ENCODE measurements around the gene WDR54. TPM values are rescaled to one million over a fixed set of nuclear protein-coding genes. Genes with fewer than 3 reads are reported as not detected.
"Not testable (repeated sequence)": the region's sequence is repeated elsewhere in the genome, so short reads cannot be mapped to it uniquely, and the experiment has no call there.

Gene WDR54
- total RNA-seq, 1 experiment from 2014 or later, result 40.0 TPM

DNA sequence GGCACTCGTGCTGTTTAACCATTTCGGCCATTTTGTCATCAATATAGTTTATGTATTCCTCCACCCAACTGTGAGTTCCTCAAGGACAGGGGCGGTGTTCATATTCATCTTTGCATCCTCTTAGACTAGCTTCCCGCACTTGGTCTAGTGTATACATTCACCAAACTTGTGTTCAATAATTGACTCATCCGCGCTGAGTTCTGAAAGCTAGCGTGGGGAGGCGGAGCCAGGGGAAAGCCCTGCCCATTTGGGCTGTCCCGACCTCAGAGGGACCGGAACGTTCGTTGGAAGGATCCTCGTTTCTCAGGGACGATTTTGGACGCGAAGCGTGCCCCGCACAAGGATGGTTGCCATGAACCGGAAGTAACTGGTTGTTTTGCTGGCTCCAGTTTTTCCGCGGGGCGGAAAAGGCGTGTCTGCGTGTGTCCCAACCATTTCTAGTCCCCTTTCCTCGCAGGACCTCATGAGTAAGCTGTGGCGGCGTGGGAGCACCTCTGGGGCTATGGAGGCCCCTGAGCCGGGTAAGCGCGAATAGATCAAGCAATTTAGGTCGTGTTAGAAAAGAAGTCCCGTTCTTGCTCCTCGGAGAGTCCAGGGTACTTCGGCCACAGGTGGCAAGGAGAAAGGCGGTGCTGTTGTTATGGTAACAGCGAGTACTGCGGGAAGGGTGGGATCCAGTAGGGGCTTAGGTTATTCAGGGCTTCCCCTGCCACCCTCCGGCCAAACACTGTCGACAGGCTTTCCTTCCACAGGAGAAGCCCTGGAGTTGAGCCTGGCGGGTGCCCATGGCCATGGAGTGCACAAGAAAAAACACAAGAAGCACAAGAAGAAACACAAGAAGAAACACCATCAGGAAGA lies 33.4 kb downstream of the WDR54 start, which contains the start of gene INO80B:
Gene INO80B (plus strand): TSS at position 434 of the 858 bp plus-strand sequence. CDS start 30 bp downstream, at position 464.
- peak; percentile 97 for DNase-seq (ENCODE audit: low read depth)

DNA sequence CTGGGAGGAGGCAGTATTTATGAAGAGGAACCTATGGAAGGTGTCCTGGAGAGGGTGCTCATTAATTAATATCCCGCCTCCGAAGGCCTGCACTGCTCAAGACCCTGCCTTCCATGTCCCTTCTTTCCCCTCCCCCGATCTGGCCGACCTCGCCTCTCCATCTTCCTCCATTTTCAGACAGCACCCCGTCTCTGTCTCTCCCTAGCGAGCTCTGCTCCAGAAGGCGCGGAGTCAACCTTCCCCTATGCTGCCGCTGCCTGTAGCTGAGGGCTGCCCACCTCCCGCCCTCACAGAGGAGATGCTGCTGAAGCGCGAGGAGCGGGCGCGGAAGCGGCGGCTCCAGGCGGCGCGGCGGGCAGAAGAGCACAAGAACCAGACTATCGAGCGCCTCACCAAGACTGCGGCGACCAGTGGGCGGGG lies 35.6 kb downstream of the WDR54 start:
- DNase-seq (ENCODE audit: low read depth), result no peak

DNA sequence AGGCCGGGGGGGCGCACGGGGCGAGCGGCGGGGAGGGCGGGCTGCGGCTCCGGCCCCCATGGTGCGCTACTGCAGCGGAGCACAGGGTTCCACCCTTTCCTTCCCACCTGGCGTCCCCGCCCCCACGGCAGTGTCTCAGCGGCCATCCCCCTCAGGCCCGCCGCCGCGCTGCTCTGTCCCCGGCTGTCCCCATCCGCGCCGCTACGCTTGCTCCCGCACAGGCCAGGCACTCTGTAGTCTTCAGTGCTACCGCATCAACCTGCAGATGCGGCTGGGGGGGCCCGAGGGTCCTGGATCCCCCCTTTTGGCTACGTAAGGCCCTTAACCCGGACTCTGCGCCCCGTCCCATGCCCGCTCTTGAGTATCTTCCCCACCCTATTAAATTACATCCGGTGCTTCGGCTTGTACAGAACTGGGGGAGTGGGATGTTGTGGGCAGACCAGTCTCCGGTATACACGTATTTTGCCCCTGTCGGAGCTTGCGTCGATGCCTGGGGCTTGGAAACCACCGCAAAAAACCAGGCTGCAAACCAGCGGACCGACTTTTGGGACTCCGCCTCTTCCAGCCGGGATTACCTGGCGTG lies 36.1 kb downstream of the WDR54 start:
- no peak for DNase-seq (ENCODE audit: low read depth)

DNA sequence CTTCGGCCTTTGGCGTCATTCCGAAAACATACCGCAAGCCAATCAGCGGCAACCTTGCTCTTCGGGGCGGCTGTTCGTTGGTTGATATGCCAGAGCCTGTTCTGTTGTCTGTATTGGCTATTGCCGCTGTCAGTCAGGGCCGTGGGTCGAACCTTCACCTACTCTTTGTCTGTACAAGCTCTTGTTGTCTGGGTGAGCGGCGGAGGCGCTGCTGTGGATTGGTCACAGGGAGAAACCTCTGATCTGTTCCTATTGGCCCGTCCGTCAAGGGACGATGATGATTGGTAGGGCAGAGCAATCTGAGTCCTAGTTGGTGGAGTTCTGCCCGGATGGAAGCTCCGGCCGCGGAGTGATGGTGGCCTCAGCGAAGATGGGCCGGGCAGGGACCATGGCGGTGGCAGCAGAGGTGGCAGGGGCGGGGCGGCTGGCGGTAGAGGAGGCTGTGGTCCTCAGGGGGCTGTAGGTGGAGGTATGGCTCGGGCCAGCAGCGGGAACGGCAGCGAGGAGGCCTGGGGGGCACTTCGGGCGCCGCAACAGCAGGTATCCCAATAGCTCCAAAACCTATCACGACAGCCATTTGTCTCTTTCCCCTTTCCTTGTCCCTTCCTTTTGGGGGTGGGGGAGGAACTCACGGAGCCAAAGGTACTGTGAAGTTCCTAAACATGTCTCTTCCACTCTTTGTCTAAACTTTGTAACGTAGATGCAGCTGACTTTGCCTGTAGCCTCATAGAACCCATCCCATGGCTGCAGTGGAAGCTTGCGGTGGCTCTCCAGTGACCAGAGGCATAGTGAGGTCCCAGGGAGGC lies 36.8 kb downstream of the WDR54 start, which contains the start of gene WBP1:
Gene WBP1 (plus strand): TSS at position 307 of the 806 bp plus-strand sequence. CDS start 165 bp downstream, at position 472.
- DNase-seq (ENCODE audit: low read depth), result peak; percentile 100

DNA sequence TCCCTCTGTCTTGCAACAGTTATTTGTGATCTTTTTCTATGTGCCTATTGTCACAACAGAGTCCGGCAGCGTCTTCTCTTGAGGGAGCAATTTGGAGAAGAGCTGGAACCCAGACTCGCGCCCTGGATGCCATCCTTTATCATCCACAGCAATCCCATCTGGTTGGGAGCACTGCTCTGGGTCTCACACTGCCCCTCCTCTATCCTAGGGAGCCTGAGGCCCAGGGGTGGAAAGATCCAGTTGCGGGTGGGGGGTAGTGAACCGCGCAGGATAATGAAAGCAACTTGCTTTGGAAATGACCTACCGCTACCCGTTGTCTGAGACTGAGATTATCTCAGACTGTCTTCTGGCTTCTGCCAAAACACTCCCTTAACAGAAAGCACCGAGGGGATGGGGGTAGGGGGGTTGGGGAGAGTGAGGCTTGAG lies 37.4 kb downstream of the WDR54 start:
- DNase-seq (ENCODE audit: low read depth), result no peak

DNA sequence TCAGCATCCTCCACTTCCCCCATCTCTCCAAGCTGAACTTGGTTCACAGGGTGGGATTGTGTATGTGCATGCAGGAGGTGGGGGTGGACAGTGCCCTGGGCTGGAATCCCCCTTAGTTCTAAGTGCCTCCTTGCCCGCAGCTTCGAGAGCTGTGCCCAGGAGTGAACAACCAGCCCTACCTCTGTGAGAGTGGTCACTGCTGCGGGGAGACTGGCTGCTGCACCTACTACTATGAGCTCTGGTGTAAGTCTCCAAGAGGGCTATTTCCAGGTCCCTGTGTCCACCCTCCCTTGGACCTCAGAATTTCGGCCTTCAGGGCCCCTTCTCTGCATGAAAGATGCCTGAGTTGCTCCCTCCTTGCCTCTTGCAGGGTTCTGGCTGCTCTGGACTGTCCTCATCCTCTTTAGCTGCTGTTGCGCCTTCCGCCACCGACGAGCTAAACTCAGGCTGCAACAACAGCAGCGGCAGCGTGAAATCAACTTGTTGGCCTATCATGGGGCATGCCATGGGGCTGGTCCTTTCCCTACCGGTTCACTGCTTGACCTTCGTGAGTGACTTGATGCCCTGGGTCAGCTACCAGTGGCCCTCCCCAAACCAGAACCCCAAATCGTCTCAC lies 38.1 kb downstream of the WDR54 start:
- not testable (repeated sequence) for DNase-seq (ENCODE audit: low read depth)

DNA sequence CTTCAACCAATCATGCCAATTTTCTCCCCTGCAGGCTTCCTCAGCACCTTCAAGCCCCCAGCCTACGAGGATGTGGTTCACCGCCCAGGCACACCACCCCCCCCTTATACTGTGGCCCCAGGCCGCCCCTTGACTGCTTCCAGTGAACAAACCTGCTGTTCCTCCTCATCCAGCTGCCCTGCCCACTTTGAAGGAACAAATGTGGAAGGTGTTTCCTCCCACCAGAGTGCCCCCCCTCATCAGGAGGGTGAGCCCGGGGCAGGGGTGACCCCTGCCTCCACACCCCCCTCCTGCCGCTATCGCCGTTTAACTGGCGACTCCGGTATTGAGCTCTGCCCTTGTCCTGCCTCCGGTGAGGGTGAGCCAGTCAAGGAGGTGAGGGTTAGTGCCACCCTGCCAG lies 38.7 kb downstream of the WDR54 start:
- DNase-seq (ENCODE audit: low read depth), result not testable (repeated sequence)

DNA sequence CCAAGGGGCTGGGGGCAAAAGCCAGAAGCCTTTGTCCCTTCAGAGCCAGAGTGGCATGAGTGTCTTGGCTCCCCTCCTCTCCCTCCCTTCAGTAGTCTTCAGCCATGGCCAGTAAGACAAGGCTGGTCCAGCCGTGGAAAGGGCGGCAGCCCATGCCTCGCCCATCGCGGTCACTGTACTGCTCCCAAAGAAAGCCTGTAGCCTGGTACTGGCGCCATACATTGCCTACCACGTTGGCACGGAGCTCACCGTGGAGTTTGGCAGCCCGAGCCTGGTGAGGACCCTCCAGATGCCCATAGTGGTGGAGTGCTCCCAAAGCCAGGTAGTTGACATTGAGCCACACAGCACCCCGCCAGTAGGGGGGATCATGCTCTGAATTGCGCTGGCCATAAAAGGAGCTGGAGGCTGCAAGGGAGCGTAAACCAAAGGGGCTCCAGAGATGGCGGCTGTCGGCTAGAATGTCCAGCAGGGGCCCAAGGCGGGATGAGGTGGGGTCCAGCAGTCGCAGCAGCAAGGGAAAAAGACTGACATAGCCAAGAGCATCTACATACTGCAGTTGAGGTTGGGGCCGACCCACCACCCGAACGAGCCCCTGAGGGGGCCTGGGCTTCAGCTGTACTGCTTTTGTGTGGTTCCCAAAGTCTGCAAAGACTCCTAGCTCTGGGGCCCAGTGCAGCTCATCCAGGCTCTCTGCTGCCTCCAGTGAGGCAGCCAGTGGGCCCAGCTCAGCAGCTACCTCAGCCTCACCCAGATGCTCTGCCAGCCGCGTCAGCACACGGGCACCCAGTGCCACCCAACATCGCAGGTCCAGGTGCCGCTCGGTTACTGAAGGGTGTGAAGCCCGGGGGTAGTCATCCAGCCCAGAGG lies 39.9 kb downstream of the WDR54 start:
- DNase-seq (ENCODE audit: low read depth), result no peak

DNA sequence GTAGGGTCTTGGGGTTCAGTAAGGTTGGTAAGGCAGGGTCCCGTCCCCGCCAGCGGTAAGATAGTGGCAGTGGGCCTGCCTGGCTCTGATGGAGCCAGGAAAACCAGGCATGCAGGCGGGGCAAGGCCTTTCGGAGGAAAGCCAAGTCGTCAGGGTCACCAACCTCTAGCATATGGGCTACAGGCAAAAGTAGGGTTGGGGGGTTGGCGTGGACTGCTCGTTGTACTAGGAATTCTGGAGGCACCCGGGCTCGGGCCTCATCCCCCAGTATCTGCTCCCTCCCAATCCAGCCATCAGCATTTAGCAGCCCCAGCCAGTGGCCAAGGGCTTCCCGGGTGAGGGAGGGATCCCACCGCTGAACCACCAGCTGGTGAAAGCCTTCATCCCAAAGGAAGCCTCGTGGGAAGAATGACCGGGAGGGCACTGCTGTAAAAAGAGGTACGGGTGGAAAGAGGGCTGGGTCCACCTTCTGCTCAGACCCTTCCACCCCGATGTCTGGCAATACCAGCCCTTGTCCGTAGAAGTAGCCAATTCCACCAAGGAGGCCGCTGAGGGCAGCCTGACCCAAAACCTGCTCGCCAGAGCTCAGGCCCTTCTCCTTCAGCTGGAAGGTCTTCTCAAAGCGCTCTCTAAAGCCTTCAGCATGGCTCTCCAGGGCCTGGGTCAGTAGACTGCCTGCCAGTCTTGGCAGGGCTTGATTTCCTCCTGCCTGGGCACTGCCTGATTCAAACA lies 40.7 kb downstream of the WDR54 start:
- no peak for DNase-seq (ENCODE audit: low read depth)

DNA sequence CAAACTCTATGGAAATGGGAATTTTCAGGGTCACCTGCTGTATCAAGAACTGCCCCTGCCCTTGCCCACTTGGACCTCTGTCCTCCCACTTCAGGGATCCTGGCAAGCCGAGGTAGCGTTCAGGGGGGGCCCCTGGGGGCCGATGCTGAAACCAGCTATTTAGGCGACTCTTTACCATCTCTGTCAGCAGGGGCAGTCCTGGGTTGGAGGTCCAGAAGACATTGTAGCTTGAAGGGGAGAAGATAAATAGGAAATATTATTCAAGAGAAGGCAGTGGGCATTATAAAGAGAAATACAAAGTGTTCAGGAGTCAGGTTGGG lies 41.2 kb downstream of the WDR54 start:
- no peak for DNase-seq (ENCODE audit: low read depth)

DNA sequence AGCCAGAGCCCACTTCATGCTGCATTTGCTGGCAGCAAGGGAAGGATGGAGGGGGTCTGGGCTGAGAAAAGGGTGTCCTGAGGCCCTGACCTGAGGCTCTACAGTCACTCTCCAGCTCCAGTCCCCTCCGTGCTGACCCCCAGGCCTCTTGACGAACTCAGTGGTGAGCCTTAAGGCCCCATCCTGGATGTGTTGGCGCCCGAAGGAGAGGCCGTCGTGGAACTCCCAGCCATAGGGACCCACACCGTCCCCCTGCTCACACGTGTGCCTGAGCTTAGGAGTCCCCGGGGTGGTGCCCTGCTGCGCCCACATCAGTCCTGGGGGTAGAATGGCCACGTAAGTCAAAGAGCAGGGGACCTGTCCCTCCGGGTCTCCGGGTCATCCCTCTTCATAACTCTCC lies 42.9 kb downstream of the WDR54 start:
- DNase-seq (ENCODE audit: low read depth), result no peak

DNA sequence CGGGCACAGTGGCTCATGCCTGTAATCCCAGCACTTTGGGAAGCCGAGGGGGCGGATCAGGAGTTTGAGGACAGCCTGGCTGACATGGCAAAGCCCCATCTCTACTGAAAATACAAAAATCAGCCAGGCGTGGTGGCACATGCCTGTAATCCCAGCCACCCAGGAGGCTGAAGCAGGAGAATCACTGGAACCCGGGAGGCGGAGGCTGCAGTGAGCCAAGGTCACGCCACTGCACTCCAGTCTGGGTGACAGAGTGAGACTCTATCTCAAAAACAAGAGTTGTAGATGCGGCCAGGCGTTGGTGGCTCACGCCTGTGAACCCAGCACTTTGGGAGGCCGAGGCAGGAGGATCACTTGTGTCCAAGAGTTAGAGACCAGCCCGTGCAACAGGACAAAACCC lies 49.2 kb downstream of the WDR54 start:
- DNase-seq (ENCODE audit: low read depth), result not testable (repeated sequence)

DNA sequence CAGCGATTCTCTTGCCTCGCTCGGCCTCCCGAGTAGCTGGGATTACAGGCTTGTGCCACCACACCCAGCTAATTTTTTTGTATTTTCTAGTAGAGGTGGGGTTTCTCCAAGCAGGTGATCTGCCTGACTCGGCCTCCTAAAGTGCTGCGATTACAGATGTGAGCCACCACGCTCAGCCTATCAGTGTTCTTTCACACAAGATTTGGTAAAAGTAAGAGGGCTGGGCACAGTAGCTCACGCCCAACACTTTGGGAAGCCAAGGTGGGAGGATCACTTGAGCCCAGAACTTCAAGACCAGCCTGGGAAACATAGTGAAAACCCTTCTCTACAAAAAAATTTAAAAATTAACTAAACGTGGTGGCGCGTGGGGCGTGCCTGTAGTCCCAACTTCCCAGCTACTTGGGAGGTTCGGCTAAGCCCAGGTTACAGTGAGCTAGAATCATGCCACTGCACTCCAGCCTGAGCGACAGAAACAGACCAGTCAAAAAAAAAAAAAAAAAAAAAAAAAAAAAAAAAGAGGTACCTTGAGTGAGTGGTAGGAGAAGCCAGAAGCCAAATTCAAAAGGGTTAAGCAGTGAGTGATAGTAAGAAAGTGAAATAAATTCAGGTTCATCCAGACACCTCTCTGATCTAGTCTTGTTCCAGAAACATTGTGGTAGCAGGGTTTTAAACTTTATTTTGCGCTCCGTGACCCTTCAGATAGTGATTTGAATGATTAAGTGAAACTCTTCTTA lies 50.0 kb downstream of the WDR54 start:
- DNase-seq (ENCODE audit: low read depth), result no peak

DNA sequence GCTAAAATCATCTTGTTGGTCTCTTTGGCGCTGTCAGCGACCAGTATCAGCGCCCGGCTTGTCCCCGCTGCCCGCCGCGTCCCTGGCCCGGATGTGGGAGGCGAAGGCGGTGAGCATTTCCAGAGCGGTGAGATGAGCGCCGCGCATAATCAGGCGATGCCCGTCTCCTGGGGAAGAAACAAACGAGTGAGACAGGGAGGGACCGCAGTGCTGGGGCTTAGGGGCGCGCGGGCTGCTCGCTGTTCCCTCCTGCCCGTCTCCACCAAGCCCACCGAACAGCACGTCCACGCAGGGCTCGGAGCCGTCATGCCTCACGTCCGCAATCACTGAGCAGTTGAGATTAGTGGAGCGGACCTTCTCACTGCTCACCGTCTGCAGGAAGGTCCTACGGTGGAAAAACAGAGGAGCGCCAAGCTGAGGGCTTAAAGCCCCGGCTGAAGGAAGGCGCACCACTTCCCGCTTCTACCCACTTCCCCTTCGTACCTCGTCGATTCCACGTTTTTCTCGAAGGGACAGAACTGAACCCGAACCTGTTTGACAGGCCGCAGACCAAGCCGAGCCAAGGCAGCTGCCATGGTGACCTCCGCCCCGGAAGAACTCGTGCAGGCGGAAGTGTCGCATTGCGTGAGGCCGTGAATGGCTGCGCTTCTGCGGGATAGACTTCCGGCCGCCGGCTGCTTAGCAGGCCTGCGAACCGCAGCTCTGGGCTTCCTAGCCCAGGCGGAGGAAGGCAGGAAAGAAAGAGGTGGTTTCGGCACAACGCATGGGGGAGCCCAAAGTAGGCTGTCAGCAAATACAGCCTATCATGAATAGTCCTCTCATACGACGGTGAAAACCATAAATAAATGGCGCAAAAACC lies 50.8 kb downstream of the WDR54 start, which contains the start of gene MRPL53:
Gene MRPL53 (minus strand): TSS at position 595 of the 859 bp plus-strand sequence. CDS start 20 bp downstream, at position 575.
- peak; percentile 93 for DNase-seq (ENCODE audit: low read depth)

DNA sequence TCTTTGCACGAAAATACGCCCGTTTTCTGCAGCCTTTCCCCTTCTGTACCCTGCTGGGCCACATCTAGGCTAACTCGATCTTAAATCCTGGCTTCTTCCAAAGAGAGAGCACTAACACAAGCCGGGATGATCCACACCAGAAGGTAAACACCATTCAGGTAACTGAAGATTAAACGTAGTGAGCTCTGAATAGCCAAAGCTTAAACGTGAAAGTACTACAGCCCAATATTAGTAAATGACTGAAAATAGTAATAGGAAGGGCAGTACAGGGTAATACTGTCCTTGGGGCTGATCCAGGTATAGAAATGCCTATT lies 51.4 kb downstream of the WDR54 start:
- no peak for DNase-seq (ENCODE audit: low read depth)

DNA sequence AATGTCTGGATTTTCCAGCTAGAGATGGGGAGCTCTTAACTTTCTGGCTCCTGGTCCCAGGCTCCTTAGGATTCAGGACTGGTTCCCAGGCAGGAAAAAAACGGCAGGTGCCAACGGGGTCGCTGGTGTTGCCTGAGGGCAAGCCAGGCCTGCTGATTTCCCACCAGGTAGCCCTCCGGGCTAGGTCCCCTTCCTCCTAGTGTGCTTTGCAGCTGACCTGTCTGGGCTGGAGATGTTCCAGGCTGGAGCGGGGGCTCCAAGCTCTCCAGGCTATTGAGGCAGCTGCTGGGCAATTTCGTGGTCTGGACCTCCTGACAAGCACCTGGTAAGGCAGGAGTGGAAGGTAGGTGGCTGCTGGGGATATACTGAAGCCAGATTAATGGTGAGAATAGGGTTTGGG lies 53.0 kb downstream of the WDR54 start:
- DNase-seq (ENCODE audit: low read depth), result no peak

DNA sequence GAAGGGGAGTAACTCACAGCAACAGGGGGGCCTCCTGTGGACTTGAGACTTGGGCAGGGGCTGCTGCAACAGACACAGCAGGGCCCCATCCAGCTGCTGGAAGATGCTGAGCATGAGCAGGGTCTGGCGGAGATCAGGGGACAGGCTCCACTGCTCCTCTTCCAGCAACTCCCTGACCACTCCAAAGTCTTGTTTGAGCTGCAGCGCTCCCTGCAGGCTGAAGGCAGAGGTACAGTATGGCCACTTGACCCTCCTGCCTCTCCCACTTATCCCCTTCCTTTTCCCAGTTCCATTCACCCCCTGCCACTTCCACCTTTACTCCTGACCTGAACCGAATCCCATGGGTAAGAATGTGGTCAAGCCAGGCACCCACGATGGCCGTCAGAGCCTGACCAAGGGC lies 53.4 kb downstream of the WDR54 start:
- no peak for DNase-seq (ENCODE audit: low read depth)
